ENCODE data around the gene RTP5.
A peak's percentile ranks its signal among the peaks of the same experiment; 100 is the strongest.

RTP5 gene

GRCh38 chr2:241864168-241864849, 5.2 kb upstream of the RTP5 start:
- H3K4me3 ChIP-seq (ENCODE audit: low read depth, low read length), result no peak overlapping the region
- no peak for DNase-seq (ENCODE audit: low read depth)
- no peak for TF ChIP-seq MYC (IDR thresholded peaks at IDR 0.05; ENCODE audit: low read depth, low read length)
- TF ChIP-seq, protein P1, sequence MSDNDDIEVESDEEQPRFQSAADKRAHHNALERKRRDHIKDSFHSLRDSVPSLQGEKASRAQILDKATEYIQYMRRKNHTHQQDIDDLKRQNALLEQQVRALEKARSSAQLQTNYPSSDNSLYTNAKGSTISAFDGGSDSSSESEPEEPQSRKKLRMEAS (IDR thresholded peaks at IDR 0.05; ENCODE audit: low read depth, low read length), result no peak
- TF ChIP-seq POLR2A (IDR thresholded peaks at IDR 0.05; ENCODE audit: extremely low read depth, insufficient read length), result no peak
- TF ChIP-seq CTCF (IDR thresholded peaks at IDR 0.05; ENCODE audit: low read depth, low read length), result no peak

GRCh38 chr2:241864850-241865213, 4.7 kb upstream of the RTP5 start:
- TF ChIP-seq MYC (IDR thresholded peaks at IDR 0.05; ENCODE audit: low read depth, low read length) (no peak), CTCF (IDR thresholded peaks at IDR 0.05; ENCODE audit: low read depth, low read length) (no peak), POLR2A (IDR thresholded peaks at IDR 0.05; ENCODE audit: extremely low read depth, insufficient read length) (no peak)
- TF ChIP-seq, protein P1 (IDR thresholded peaks at IDR 0.05; ENCODE audit: low read depth, low read length), result no peak
- no peak for DNase-seq (ENCODE audit: low read depth)

DNA sequence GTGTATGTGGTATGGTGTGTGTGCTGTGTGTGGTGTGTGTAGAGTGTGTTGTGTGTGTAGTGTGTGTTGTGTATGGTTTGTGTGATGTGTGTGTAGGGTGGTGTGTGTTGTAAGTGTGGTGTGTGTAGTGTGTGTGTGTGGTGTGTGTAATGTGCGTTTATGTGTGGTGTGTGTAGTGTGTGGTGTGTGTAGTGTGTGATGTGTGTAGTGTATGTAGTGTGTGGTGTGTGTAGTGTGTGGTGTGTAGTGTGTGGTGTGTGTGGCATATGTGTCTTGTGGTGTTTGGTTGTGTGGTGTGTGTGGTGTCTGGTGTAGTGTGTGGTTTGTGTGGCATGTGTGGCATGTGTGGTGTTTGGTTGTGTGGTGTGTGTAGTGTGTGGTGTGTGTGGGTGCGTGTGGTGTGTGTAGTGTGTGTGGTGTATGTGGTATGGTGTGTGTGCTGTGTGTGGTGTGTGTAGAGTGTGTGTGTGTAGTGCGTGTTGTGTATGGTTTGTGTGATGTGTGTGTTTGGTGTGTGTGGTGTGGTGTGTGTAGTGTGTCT, 4.0 kb upstream of the RTP5 start:
- no peak for TF ChIP-seq CTCF (IDR thresholded peaks at IDR 0.05; ENCODE audit: low read depth, low read length)
- no peak for TF ChIP-seq MYC (IDR thresholded peaks at IDR 0.05; ENCODE audit: low read depth, low read length)
- TF ChIP-seq, protein P1 (IDR thresholded peaks at IDR 0.05; ENCODE audit: low read depth, low read length), result no peak
- TF ChIP-seq POLR2A (IDR thresholded peaks at IDR 0.05; ENCODE audit: extremely low read depth, insufficient read length), result no peak
- H3K4me3 ChIP-seq (ENCODE audit: low read depth, low read length), result no peak overlapping the region
- no peak for DNase-seq (ENCODE audit: low read depth)

More at GRCh38 chr2:241864850-241865213, 4.7 kb upstream of the RTP5 start:
- no peak overlapping the region for H3K4me3 ChIP-seq (ENCODE audit: low read depth, low read length)

DNA sequence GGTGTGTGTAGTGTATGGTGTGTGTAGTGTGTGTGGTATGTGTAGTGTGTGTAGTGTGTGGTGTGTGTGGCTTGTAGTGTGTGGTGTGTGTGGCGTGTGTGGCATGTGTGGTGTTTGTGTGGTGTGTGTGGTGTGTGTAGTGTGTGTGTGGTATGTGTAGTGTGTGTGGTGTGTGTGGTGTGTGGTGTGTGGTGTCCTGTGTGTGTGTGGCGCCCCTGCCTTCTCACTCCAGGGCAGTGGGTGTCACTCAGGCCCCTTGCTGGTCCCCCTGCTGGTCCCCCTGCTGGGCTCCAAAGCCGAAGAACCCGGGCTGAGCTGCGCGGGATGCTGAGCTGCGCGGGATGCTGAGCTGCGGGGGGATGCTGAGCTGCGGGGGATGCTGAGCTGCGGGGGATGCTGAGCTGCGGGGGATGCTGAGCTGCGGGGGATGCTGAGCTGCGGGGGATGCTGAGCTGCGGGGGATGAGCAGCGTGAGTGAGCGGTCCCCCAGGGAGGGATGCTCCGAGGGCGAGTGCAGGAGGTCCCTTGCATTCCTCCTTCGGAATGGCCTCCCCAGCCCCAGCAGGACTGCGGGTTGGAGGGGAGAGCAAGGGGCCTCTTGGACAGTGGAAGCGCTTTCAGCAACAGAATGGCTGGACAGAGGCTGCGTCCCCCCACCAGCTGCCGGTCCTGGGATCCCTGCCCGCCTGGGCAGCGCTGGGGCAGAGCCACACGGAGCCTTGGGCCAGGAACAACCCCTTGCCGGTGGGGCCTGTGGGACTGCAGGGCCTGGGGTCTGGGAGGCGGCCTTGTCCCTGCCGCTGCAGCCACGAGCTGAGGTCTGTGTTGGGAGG, 3.4 kb upstream of the RTP5 start:
- DNase-seq (ENCODE audit: low read depth), result peak; percentile 46
- H3K4me3 ChIP-seq (ENCODE audit: low read depth, low read length), result no peak overlapping the region
- TF ChIP-seq POLR2A (IDR thresholded peaks at IDR 0.05; ENCODE audit: extremely low read depth, insufficient read length) (no peak), CTCF (IDR thresholded peaks at IDR 0.05; ENCODE audit: low read depth, low read length) (no peak), MYC (IDR thresholded peaks at IDR 0.05; ENCODE audit: low read depth, low read length) (no peak)
- TF ChIP-seq, protein P1 (IDR thresholded peaks at IDR 0.05; ENCODE audit: low read depth, low read length), result no peak

DNA sequence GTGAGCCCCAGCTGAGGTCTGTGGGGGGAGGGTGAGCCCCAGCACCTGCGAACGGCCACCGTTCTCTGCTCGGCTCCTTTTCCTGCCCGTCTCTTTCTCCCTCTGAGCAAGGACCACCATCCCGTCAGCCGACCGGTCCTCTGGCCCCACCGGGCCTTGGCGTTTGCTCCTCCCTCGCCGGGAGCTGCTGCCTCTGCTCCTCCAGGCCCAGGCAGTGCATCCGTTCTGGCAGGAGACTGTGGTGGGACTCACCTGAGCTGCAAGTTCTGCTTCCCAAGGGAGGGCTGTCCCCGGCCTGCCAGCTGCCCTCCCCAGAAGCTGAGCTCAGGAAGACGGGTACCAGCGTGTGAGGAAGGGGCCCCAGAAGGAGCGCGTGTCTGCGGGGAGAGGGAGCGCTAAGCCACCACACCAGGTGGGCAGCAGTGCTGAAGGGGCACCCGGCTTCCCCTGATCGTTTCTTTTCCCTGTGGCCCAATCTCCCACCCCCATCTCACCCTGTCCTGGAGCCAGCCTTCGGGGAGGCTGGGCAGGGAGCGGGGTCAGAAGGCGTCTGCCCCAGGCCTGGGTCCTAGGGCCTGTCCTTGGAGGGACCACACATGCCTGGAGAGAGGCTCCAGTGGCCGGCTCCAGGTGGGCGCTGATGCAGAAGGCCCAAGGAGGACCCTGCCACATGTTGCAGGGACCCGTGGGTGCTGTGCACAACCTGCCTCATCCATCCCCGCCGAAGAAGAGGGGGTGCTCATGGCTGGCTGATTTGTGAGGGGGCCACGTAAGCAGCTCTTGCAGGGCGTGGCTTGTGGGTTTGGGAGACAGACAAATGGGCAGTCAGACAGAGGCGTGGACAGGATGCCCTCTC, 2.5 kb upstream of the RTP5 start:
- TF ChIP-seq MYC (IDR thresholded peaks at IDR 0.05; ENCODE audit: low read depth, low read length) (no peak), CTCF (IDR thresholded peaks at IDR 0.05; ENCODE audit: low read depth, low read length) (no peak), POLR2A (IDR thresholded peaks at IDR 0.05; ENCODE audit: extremely low read depth, insufficient read length) (no peak)
- TF ChIP-seq, protein P1 (IDR thresholded peaks at IDR 0.05; ENCODE audit: low read depth, low read length), result no peak
- DNase-seq (ENCODE audit: low read depth), result no peak
- H3K4me3 ChIP-seq (ENCODE audit: low read depth, low read length), result no peak overlapping the region

All from NB4 (cell line).